ENCODE results near the gene KIF24.
A peak's percentile ranks its signal among the peaks of the same experiment; 100 is the strongest.
"Not testable (repeated sequence)": the region's sequence is repeated elsewhere in the genome, so short reads cannot be mapped to it uniquely, and the experiment has no call there.

KIF24 gene

GRCh38 chr9:34333836-34334235, 4.8 kb upstream of the KIF24 start:
- in situ Hi-C loops (cut with HindIII; ENCODE audit: low pct_ligation_motif_present, low pct_unique_long_range_greater_than_20kb, low sequenced_read_pairs) = no loop called here
- no peak for DNase-seq

- peak; percentile 48 for DNase-seq
- in situ Hi-C loops (cut with HindIII; ENCODE audit: low pct_ligation_motif_present, low pct_unique_long_range_greater_than_20kb, low sequenced_read_pairs) = no loop called here
These were observed 3.3 kb upstream of the KIF24 start for GRCh38 chr9:34332076-34332964.

- in situ Hi-C loops (cut with HindIII; ENCODE audit: low pct_ligation_motif_present, low pct_unique_long_range_greater_than_20kb, low sequenced_read_pairs) = no loop called here
These were observed 2.1 kb upstream of the KIF24 start for GRCh38 chr9:34331196-34331595.

GRCh38 chr9:34328500-34328986, 525 bp downstream of the KIF24 start:
- peak; percentile 46 for DNase-seq
- in situ Hi-C loops (cut with HindIII; ENCODE audit: low pct_ligation_motif_present, low pct_unique_long_range_greater_than_20kb, low sequenced_read_pairs) = no loop called here

More at GRCh38 chr9:34331196-34331595, 2.1 kb upstream of the KIF24 start:
- no peak for DNase-seq

- DNase-seq = no peak
- in situ Hi-C loops (cut with HindIII; ENCODE audit: low pct_ligation_motif_present, low pct_unique_long_range_greater_than_20kb, low sequenced_read_pairs) = no loop called here
These were observed 2.4 kb downstream of the KIF24 start for GRCh38 chr9:34326690-34327089.

GRCh38 chr9:34322899-34323591, 6.0 kb downstream of the KIF24 start:
- in situ Hi-C loops (cut with HindIII; ENCODE audit: low pct_ligation_motif_present, low pct_unique_long_range_greater_than_20kb, low sequenced_read_pairs) = no loop called here
- no peak for DNase-seq

GRCh38 chr9:34321451-34321850, 7.6 kb downstream of the KIF24 start:
- in situ Hi-C loops (cut with HindIII; ENCODE audit: low pct_ligation_motif_present, low pct_unique_long_range_greater_than_20kb, low sequenced_read_pairs) = no loop called here
- no peak for DNase-seq

- in situ Hi-C loops (cut with HindIII; ENCODE audit: low pct_ligation_motif_present, low pct_unique_long_range_greater_than_20kb, low sequenced_read_pairs) = no loop called here
- DNase-seq = no peak
These were observed 10.8 kb downstream of the KIF24 start for GRCh38 chr9:34318163-34318790.

GRCh38 chr9:34317436-34317835, 11.6 kb downstream of the KIF24 start:
- no peak for DNase-seq
- in situ Hi-C loops (cut with HindIII; ENCODE audit: low pct_ligation_motif_present, low pct_unique_long_range_greater_than_20kb, low sequenced_read_pairs) = no loop called here

- in situ Hi-C loops (cut with HindIII; ENCODE audit: low pct_ligation_motif_present, low pct_unique_long_range_greater_than_20kb, low sequenced_read_pairs) = no loop called here
- no peak for DNase-seq
These were observed 17.4 kb downstream of the KIF24 start for GRCh38 chr9:34311499-34312185.

- in situ Hi-C loops (cut with HindIII; ENCODE audit: low pct_ligation_motif_present, low pct_unique_long_range_greater_than_20kb, low sequenced_read_pairs) = no loop called here
These were observed 18.9 kb downstream of the KIF24 start for GRCh38 chr9:34310215-34310614.

GRCh38 chr9:34308316-34308715, 20.8 kb downstream of the KIF24 start:
- in situ Hi-C loops (cut with HindIII; ENCODE audit: low pct_ligation_motif_present, low pct_unique_long_range_greater_than_20kb, low sequenced_read_pairs); DNase-seq: not testable (repeated sequence)

More at GRCh38 chr9:34310215-34310614, 18.9 kb downstream of the KIF24 start:
- no peak for DNase-seq

GRCh38 chr9:34301064-34301463, 28.0 kb downstream of the KIF24 start:
- in situ Hi-C loops (cut with HindIII; ENCODE audit: low pct_ligation_motif_present, low pct_unique_long_range_greater_than_20kb, low sequenced_read_pairs); DNase-seq: not testable (repeated sequence)

- no peak for DNase-seq
- in situ Hi-C loops (cut with HindIII; ENCODE audit: low pct_ligation_motif_present, low pct_unique_long_range_greater_than_20kb, low sequenced_read_pairs) = no loop called here
These were observed 36.5 kb downstream of the KIF24 start for GRCh38 chr9:34292552-34292951.

GRCh38 chr9:34291423-34291822, 37.6 kb downstream of the KIF24 start:
- in situ Hi-C loops (cut with HindIII; ENCODE audit: low pct_ligation_motif_present, low pct_unique_long_range_greater_than_20kb, low sequenced_read_pairs) = no loop called here
- DNase-seq = no peak

- in situ Hi-C loops (cut with HindIII; ENCODE audit: low pct_ligation_motif_present, low pct_unique_long_range_greater_than_20kb, low sequenced_read_pairs) = no loop called here
- no peak for DNase-seq
These were observed 38.0 kb downstream of the KIF24 start for GRCh38 chr9:34291023-34291422.

GRCh38 chr9:34289159-34289558, 39.9 kb downstream of the KIF24 start:
- in situ Hi-C loops (cut with HindIII; ENCODE audit: low pct_ligation_motif_present, low pct_unique_long_range_greater_than_20kb, low sequenced_read_pairs) = no loop called here
- DNase-seq = no peak

- no peak for DNase-seq
- in situ Hi-C loops (cut with HindIII; ENCODE audit: low pct_ligation_motif_present, low pct_unique_long_range_greater_than_20kb, low sequenced_read_pairs) = no loop called here
These were observed 47.0 kb downstream of the KIF24 start for GRCh38 chr9:34282096-34282495.

- in situ Hi-C loops (cut with HindIII; ENCODE audit: low pct_ligation_motif_present, low pct_unique_long_range_greater_than_20kb, low sequenced_read_pairs) = no loop called here
- no peak for DNase-seq
These were observed 49.7 kb downstream of the KIF24 start for GRCh38 chr9:34279411-34279810.

Data from ACHN (cell line).